BLaER1 (cell line): Measurements from ENCODE around the gene MALT1.

ENCODE experiments used
- H3K27ac ChIP-seq: shearing (Covaris generic); formaldehyde crosslinking; 2 replicates; pipeline ENCODE4 v1.8.1; 2022
- H3K27me3 ChIP-seq: shearing (Covaris generic); formaldehyde crosslinking; 2 replicates; pipeline ENCODE4 v1.8.1; 2022
- H3K36me3 ChIP-seq: shearing (Covaris generic); formaldehyde crosslinking; 2 replicates; pipeline ENCODE4 v1.8.1; 2022
- H3K4me1 ChIP-seq: shearing (Covaris generic); formaldehyde crosslinking; 2 replicates; pipeline ENCODE4 v1.8.1; 2022
- H3K4me2 ChIP-seq: shearing (Covaris generic); formaldehyde crosslinking; 2 replicates; pipeline ENCODE4 v1.8.1; 2022
- H3K4me3 ChIP-seq: shearing (Covaris generic); formaldehyde crosslinking; 2 replicates; pipeline ENCODE4 v1.8.1; 2022
- H3K9ac ChIP-seq: shearing (Covaris generic); formaldehyde crosslinking; 2 replicates; pipeline ENCODE4 v1.8.1; 2022
- H3K9me3 ChIP-seq: shearing (Covaris generic); formaldehyde crosslinking; 2 replicates; pipeline ENCODE4 v1.8.1; 2022
- H4K20me1 ChIP-seq: shearing (Covaris generic); formaldehyde crosslinking; 2 replicates; pipeline ENCODE4 v1.8.1; 2022
- Cebpa-rat ChIP-seq: shearing (Covaris generic); IDR thresholded peaks from 2 replicates; pipeline ENCODE4 v1.8.1; 2022

Gene MALT1

DNA sequence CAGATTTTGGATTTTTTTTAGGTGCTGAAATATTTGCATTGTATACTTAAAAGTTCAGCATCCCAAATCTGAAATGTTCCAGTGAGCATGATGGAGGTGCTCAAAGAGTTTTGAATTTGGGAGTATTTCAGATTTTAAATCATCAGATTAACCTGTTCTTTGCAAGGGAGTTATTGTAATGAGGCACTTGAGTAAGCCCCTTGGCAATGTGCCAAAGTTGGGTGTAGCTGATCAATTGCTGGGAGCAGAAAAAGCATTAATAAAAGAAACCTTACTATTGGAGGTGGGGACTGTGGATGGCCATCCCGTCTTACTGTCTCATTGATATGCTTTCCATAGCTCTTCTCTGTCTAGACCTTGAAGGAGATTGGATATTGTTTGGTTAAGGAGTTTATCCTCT is 28.3 kb downstream of the MALT1 start:
- Histone ChIP-seq H3K4me1 (no peaks in the 10 kb centered on the region), H3K9me3 (peaks cover 11% of the 10 kb centered on the region; the same call in 1 of the 2 replicates), H3K27me3 (no peaks in the 10 kb centered on the region), H3K36me3 (peaks cover 97% of the 10 kb centered on the region), H4K20me1 (peaks cover 2% of the 10 kb centered on the region; the same call in 1 of the 2 replicates), H3K27ac (no peak overlapping the region), H3K9ac (no peak overlapping the region), H3K4me3 (no peak overlapping the region), H3K4me2 (no peak overlapping the region)
- no peak for TF ChIP-seq Cebpa-rat

DNA sequence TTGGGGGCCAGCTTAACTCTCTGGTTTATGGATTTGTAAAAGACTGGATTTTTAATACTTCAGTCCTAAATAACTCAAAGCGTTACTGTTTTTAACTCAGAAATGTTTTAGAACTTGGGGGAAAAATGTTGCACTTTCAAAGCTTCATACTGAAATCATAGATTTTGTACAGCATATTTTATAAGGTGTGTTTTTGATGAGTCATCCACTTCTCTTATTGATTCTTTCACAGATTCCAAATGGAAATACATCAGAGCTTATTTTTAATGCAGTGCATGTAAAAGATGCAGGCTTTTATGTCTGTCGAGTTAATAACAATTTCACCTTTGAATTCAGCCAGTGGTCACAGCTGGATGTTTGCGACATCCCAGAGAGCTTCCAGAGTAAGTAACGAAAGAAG is 28.9 kb downstream of the MALT1 start:
- peaks cover 12% of the 10 kb centered on the region; the same call in 1 of the 2 replicates for H3K9me3 ChIP-seq
- no peaks in the 10 kb centered on the region for H4K20me1 ChIP-seq
- H3K36me3 ChIP-seq = peaks cover 96% of the 10 kb centered on the region
- H3K4me1 ChIP-seq = no peaks in the 10 kb centered on the region
- H3K27ac ChIP-seq = no peak overlapping the region
- no peak overlapping the region for H3K9ac ChIP-seq
- H3K4me2 ChIP-seq = no peak overlapping the region
- no peak overlapping the region for H3K4me3 ChIP-seq
- TF ChIP-seq Cebpa-rat = no peak
- H3K27me3 ChIP-seq = no peaks in the 10 kb centered on the region

DNA sequence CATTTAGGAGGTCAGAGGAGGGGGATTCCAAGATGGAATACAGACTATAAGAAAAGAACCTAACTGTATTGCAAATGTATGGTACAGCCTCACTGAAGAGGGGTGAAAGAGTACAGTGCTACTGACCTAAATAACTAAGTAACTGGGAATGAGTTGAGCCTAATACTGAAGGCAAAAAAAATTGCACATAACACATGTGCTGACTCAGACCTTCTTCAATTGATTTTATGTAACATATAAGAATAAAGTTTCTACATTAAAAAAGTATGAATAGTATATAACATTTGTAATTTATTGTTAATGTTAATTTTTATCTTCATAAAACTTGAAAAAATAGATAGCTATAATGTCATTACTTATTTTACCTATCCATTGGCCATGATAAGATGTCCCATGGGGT is 41.7 kb downstream of the MALT1 start:
- no peak overlapping the region for H3K9ac ChIP-seq
- H3K27me3 ChIP-seq = no peaks in the 10 kb centered on the region
- no peak for TF ChIP-seq Cebpa-rat
- H3K4me3 ChIP-seq = no peak overlapping the region
- H4K20me1 ChIP-seq = no peaks in the 10 kb centered on the region
- H3K4me2 ChIP-seq = no peak overlapping the region
- no peak overlapping the region for H3K27ac ChIP-seq
- peaks cover 32% of the 10 kb centered on the region for H3K4me1 ChIP-seq
- no peaks in the 10 kb centered on the region for H3K9me3 ChIP-seq
- peaks cover 43% of the 10 kb centered on the region for H3K36me3 ChIP-seq

DNA sequence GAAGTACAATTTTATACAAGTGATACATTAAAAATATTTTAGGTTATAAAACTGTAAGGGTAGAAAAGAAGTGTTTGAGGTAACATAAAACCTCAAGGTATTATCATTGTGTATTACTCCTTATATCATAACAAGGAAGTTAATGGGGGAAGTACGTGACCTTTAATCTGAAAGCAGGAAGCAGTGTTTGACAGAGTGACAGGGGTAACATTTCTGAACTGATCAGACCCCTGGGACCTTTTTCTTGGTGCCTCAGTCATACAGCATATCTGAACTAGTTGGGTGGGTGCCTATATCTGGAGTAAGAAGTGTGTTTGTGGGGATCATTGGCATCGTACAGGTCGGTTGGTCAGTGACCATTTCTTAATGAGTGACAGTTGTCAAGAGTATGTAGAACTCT is 43.0 kb downstream of the MALT1 start:
- Histone ChIP-seq H3K27ac (no peak overlapping the region), H3K9ac (no peak overlapping the region), H3K27me3 (no peaks in the 10 kb centered on the region), H3K9me3 (no peaks in the 10 kb centered on the region), H3K4me2 (peak overlapping the region; percentile 31; the same call in 1 of the 2 replicates), H4K20me1 (no peaks in the 10 kb centered on the region), H3K36me3 (peaks cover 46% of the 10 kb centered on the region), H3K4me1 (peaks cover 32% of the 10 kb centered on the region), H3K4me3 (no peak overlapping the region)
- no peak for TF ChIP-seq Cebpa-rat

DNA sequence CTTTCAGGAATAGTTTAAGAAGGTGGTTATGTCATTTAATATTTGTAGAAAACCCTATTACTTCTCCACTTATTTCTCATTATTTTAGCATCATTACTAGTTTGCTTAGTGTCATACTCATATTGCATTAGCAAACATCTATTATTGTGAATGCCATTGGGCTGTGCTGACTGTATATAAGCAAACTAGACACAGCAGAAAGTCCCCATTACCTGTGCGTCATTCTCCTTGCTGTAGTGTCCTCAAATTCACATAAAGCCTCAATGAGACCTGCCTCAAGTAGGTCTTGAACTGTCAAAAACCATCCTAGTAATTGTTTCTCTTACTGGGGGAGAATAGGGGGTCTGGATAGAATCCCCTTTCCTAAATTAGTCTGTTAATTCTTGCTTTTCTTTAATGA is 43.6 kb downstream of the MALT1 start:
- H3K9ac ChIP-seq = no peak overlapping the region
- no peak overlapping the region for H3K4me3 ChIP-seq
- peaks cover 51% of the 10 kb centered on the region for H3K36me3 ChIP-seq
- H3K27ac ChIP-seq = no peak overlapping the region
- no peaks in the 10 kb centered on the region for H4K20me1 ChIP-seq
- H3K4me1 ChIP-seq = peaks cover 32% of the 10 kb centered on the region
- no peak for TF ChIP-seq Cebpa-rat
- no peaks in the 10 kb centered on the region for H3K27me3 ChIP-seq
- H3K4me2 ChIP-seq = peak overlapping the region; percentile 52
- H3K9me3 ChIP-seq = no peaks in the 10 kb centered on the region

DNA sequence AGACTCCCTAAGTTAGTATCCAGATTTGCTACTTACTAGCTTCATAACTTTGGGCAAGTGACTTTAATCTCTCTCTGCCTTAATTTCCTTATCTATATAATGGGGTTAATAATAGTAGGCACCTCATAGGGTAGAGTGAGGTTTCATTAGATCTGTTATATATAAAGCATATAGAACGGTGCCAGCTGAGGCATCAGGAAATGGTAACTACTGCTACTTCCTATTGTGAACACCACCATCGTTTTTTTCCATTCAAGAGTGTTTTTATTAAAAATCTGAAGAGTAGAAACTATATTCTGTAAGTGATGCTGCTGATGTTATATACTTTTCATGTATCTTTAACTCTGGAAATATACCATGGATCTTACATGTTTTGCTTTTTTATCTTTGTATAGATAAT is 44.3 kb downstream of the MALT1 start:
- peaks cover 54% of the 10 kb centered on the region for H3K36me3 ChIP-seq
- peak overlapping the region; percentile 52 for H3K4me2 ChIP-seq
- no peak for TF ChIP-seq Cebpa-rat
- peaks cover 32% of the 10 kb centered on the region for H3K4me1 ChIP-seq
- H3K9ac ChIP-seq = no peak overlapping the region
- H4K20me1 ChIP-seq = no peaks in the 10 kb centered on the region
- no peaks in the 10 kb centered on the region for H3K9me3 ChIP-seq
- H3K27ac ChIP-seq = no peak overlapping the region
- H3K27me3 ChIP-seq = no peaks in the 10 kb centered on the region
- no peak overlapping the region for H3K4me3 ChIP-seq

DNA sequence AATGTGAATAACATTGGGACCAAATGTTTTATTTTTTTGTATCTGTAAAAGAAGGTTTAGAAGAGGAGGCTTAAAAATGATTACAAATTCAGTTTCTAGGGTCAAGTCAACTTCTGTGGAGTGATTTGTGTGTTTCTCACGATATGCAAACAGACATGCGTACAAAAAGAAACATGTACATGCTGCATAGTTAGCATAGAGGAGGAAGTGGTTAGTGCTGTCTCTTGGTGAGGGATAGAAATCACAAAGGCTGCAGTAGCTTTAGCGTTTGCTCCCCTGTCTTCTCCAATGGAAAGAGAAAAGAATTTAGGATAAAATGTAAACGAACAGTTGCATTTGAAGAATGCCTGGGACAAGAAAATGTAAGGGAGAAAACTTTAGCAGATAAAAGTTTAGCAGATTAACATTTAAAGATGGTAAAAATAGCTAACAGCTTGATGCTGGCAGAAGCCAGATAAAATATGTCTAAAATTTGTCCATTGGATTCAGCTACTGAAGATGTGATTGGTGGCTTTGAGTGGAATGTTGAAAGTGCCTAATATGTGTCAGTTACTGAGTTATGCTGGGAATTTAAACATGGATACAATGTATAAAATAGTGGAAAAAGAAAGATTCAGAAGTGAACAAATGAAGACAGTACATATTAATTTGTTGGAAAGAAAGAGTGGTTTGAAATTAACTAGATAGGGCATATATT is 44.9 kb downstream of the MALT1 start:
- Histone ChIP-seq H4K20me1 (no peaks in the 10 kb centered on the region), H3K9me3 (no peaks in the 10 kb centered on the region), H3K4me3 (no peak overlapping the region), H3K4me1 (peaks cover 32% of the 10 kb centered on the region), H3K9ac (no peak overlapping the region), H3K36me3 (peaks cover 54% of the 10 kb centered on the region), H3K27ac (no peak overlapping the region), H3K4me2 (peak overlapping the region; percentile 52; the same call in 1 of the 2 replicates), H3K27me3 (no peaks in the 10 kb centered on the region)
- no peak for TF ChIP-seq Cebpa-rat

DNA sequence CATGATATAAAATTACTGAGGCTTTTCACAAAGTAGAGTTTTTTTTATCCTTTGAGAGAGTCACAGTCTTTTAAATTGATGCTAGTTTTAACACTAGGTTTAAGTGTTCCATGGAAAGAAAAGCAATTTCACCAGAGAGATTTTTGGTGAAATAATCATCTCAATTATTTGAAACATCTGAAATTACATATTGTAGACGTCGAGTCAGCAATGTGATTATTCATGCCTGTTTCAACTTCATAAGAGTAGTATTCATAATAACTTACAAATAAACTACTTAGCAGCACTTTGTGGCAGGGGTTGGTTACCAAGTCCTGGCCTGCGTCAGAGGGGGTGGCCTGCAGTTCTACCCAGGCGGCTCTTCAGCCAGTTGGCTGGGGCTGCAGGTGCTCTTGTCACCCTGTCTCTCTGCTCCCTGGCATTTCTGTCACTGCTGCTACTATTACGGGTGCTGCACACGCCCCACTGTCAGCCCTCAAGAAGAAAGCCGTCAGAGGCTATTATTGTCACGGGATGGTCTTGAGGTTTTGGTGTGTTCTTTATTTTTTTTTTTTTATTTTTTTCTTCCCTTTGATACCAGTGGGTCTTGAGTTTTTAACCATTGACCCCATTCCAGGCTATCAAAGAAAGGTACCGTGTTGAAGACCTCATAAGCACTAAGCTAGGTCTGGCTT is 50.4 kb downstream of the MALT1 start:
- no peaks in the 10 kb centered on the region for H3K9me3 ChIP-seq
- H3K4me3 ChIP-seq = no peak overlapping the region
- no peaks in the 10 kb centered on the region for H4K20me1 ChIP-seq
- no peak overlapping the region for H3K4me2 ChIP-seq
- H3K27ac ChIP-seq = no peak overlapping the region
- H3K9ac ChIP-seq = no peak overlapping the region
- H3K27me3 ChIP-seq = no peaks in the 10 kb centered on the region
- peaks cover 75% of the 10 kb centered on the region for H3K36me3 ChIP-seq
- TF ChIP-seq Cebpa-rat = no peak
- H3K4me1 ChIP-seq = peaks cover 5% of the 10 kb centered on the region; the same call in 1 of the 2 replicates

DNA sequence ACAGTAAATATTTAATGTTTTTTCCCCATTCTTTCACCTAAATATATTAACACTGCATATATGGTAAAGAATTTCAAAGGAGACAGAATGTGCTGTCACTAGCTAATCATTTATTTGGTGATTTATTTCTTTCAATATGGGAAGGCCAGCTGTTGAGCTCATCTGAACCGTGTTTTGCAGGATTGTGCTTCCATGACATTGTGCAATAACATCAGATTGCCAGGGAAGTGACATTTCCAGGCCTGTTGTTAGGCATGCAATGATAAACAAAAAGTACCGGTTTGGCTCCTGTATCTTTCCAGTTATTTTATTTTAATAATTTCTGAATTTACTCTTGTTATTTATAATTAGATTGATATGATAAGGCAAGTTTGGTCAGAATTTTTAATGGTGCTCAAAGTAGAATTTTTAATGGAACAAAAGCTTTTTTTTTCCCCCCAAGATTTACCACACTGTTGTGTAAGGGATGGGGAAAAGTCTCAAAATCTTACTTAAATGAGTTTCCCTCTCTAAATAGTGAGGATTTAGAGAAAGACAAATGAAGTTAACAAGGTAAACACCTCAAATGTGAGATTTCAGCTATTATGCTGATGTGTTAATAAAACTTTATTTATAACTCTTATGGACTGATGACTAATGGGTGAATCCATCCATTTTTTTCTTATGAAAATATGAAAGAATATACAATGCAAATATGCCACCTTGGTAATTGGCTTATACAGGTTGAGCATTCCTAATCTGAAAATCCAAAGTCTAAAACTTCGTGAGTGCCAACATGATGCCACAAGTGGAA is 52.7 kb downstream of the MALT1 start:
- Histone ChIP-seq H3K4me3 (no peak overlapping the region), H3K36me3 (peaks cover 73% of the 10 kb centered on the region), H3K9ac (no peak overlapping the region), H3K9me3 (no peaks in the 10 kb centered on the region), H3K4me2 (no peak overlapping the region), H3K27me3 (no peaks in the 10 kb centered on the region), H3K4me1 (peaks cover 5% of the 10 kb centered on the region; the same call in 1 of the 2 replicates), H4K20me1 (no peaks in the 10 kb centered on the region), H3K27ac (no peak overlapping the region)
- TF ChIP-seq Cebpa-rat = no peak

DNA sequence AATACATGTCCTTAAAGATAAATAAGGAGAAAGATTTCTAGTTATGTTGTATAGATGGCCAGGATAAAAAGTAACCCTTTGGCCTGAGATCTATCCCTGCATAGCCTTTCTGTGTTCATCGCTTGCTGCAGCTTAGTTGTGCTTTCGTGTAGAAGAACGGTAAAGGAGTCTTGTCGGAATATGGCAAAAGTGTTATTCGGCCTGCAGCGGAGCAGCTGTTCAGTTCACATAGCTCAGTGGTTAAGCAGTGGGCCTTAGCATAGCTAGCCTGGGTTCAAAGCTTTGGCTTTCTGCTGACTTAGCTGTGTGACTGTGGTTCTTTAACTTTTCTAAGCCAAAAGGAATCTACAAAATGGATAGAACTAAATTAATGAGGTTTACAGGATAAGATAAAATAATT is 55.4 kb downstream of the MALT1 start:
- Histone ChIP-seq H4K20me1 (no peaks in the 10 kb centered on the region), H3K4me1 (peaks cover 2% of the 10 kb centered on the region; the same call in 1 of the 2 replicates), H3K27me3 (no peaks in the 10 kb centered on the region), H3K4me3 (no peak overlapping the region), H3K27ac (no peak overlapping the region), H3K9me3 (no peaks in the 10 kb centered on the region), H3K36me3 (peaks cover 70% of the 10 kb centered on the region), H3K9ac (no peak overlapping the region), H3K4me2 (no peak overlapping the region)
- TF ChIP-seq Cebpa-rat = no peak
